ENCODE data around the gene PLA2G2F. TPM values are rescaled to one million over a fixed set of nuclear protein-coding genes. Genes with fewer than 3 reads are reported as not detected.

The PLA2G2F gene
- total and polyA plus RNA-seq, 7 donors = 0.60 to 0.80 TPM; not detected in 5

GRCh38 chr1:20185834-20186782 is 47.0 kb downstream of the PLA2G2F start, which contains the start of the genes PLA2G2C and UBXN10:
TSS of gene PLA2G2C (minus strand) at chr1:20186518. CDS start at chr1:20177363, 9,155 bp downstream.
TSS of gene UBXN10 (plus strand) at chr1:20186096. CDS start at chr1:20190562, 4,466 bp downstream.
- WGBS, 2 donors = 1 to 2% methylated on average over 51 to 52 of the region's 52 CpGs
- H3K4me3 ChIP-seq = peak within 1 kb of the TSS; percentile 60 to 77 (median 68)
- no peaks in the 10 kb centered on the region for H3K9me3 ChIP-seq
- peak; percentile 95 for DNase-seq
- H3K36me3 ChIP-seq = peaks cover 0 to 6% (median 0%) of the 10 kb centered on the region in 4 donors
- intact Hi-C loops (cut with DNase I) = loop anchor here (10.0 kb wide), 1 partner anchor 981 kb away; no protein-coding TSS in a partner anchor
- peaks cover 0 to 85% (median 74%) of the 10 kb centered on the region in 4 donors for H3K4me1 ChIP-seq
- H3K27ac ChIP-seq = peak within 1 kb of the TSS; percentile 85 to 99 (median 96)
- TF ChIP-seq POLR2AphosphoS5 (IDR thresholded peaks at IDR 0.05) (peak; percentile 73 to 89 (median 80)), CTCF (IDR thresholded peaks at IDR 0.05) (no peak), POLR2A (IDR thresholded peaks at IDR 0.05) (peak in 1 of 2 donors; percentile 45), EP300 (IDR thresholded peaks at IDR 0.05) (peak in 3 of 4 donors; percentile 32 to 58 (median 38))
- H3K27me3 ChIP-seq = no peaks in the 10 kb centered on the region

GRCh38 chr1:20187103-20187812 is 48.1 kb downstream of the PLA2G2F start:
- no peaks in the 10 kb centered on the region for H3K27me3 ChIP-seq
- peak; percentile 78 for DNase-seq
- H3K27ac ChIP-seq = peak overlapping the region; percentile 85 to 99 (median 96)
- 23 to 55% methylated on average over 7 of the region's 7 CpGs for WGBS, 2 donors
- intact Hi-C loops (cut with DNase I) = loop anchor here (10.0 kb wide), 1 partner anchor 982 kb away; no protein-coding TSS in a partner anchor
- H3K4me1 ChIP-seq = peaks cover 0 to 89% (median 83%) of the 10 kb centered on the region in 4 donors
- peaks cover 0 to 12% (median 0%) of the 10 kb centered on the region in 4 donors for H3K36me3 ChIP-seq
- peak overlapping the region; percentile 60 to 77 (median 68) for H3K4me3 ChIP-seq
- no peaks in the 10 kb centered on the region for H3K9me3 ChIP-seq
- TF ChIP-seq POLR2AphosphoS5 (IDR thresholded peaks at IDR 0.05) (peak in 1 of 4 donors; percentile 28), POLR2A (IDR thresholded peaks at IDR 0.05) (no peak), CTCF (IDR thresholded peaks at IDR 0.05) (peak in 1 of 4 experiments; percentile 20)

- H3K4me3 ChIP-seq = peak overlapping the region in 1 of 4 donors; percentile 3
- peak overlapping the region; percentile 85 to 99 (median 96) for H3K27ac ChIP-seq
- peaks cover 0 to 12% (median 0%) of the 10 kb centered on the region in 4 donors for H3K36me3 ChIP-seq
- no peaks in the 10 kb centered on the region for H3K9me3 ChIP-seq
- 42 to 57% methylated on average over 4 of the region's 4 CpGs for WGBS, 2 donors
- intact Hi-C loops (cut with DNase I) = loop anchor here (10.0 kb wide), 1 partner anchor 983 kb away; no protein-coding TSS in a partner anchor
- DNase-seq = no peak
- peaks cover 0 to 94% (median 85%) of the 10 kb centered on the region in 4 donors for H3K4me1 ChIP-seq
- TF ChIP-seq POLR2AphosphoS5 (IDR thresholded peaks at IDR 0.05) (peak in 1 of 4 donors; percentile 9), CTCF (IDR thresholded peaks at IDR 0.05) (no peak)
- no peaks in the 10 kb centered on the region for H3K27me3 ChIP-seq
Measured at GRCh38 chr1:20187813-20188454, 48.8 kb downstream of the PLA2G2F start.

GRCh38 chr1:20188455-20188817 is 49.3 kb downstream of the PLA2G2F start:
- intact Hi-C loops (cut with DNase I) = loop anchor here (10.0 kb wide), 1 partner anchor 984 kb away; no protein-coding TSS in a partner anchor
- no peak overlapping the region for H3K4me3 ChIP-seq
- DNase-seq = no peak
- H3K9me3 ChIP-seq = no peaks in the 10 kb centered on the region
- peak overlapping the region; percentile 85 to 99 (median 96) for H3K27ac ChIP-seq
- H3K27me3 ChIP-seq = no peaks in the 10 kb centered on the region
- TF ChIP-seq EP300 (IDR thresholded peaks at IDR 0.05) = no peak
- no peak for TF ChIP-seq POLR2AphosphoS5 (IDR thresholded peaks at IDR 0.05)
- no peak for TF ChIP-seq CTCF (IDR thresholded peaks at IDR 0.05)
- TF ChIP-seq POLR2A (IDR thresholded peaks at IDR 0.05) = no peak
- WGBS, 2 donors = 73 to 75% methylated on average over 4 of the region's 4 CpGs
- H3K4me1 ChIP-seq = peaks cover 0 to 92% (median 84%) of the 10 kb centered on the region in 4 donors
- H3K36me3 ChIP-seq = peaks cover 0 to 12% (median 0%) of the 10 kb centered on the region in 4 donors
